ENCODE results near the gene MED15. TPM values are rescaled to one million over a fixed set of nuclear protein-coding genes. Genes with fewer than 3 reads are reported as not detected.

MED15 gene
- total and polyA plus RNA-seq, 2 of the 4 experiments (the other 2 are of a cell fraction) = 19.0 to 68.8 TPM

- WGBS, 2 experiments (ENCODE audit: extremely low coverage in 2 of 2, insufficient read length in 1 of 2) = no CpG with 5 or more reads among the region's 1 CpG
These were observed 27.7 kb upstream of the MED15 start for GRCh38 chr22:20479612-20480196.

More at GRCh38 chr22:20479612-20480196, 27.7 kb upstream of the MED15 start:
- Histone ChIP-seq H4K8ac (ENCODE audit: low read depth in 2 of 2, low read length in 2 of 2) (no peak overlapping the region), H4K91ac (ENCODE audit: insufficient read depth, low read depth, low read length) (no peak overlapping the region), H3K56ac (ENCODE audit: extremely low read depth, insufficient read depth, low read length) (no peak overlapping the region), H2AK5ac (ENCODE audit: low read depth, low read length) (no peak overlapping the region), H3K18ac (ENCODE audit: low read depth, low read length) (no peak overlapping the region), H3K9me1 (ENCODE audit: insufficient read depth, low read length) (peaks cover 11% of the 10 kb centered on the region), H3K4me3 (ENCODE audit: insufficient read depth, low read depth, low read length) (no peak overlapping the region), H3K9ac (ENCODE audit: low read depth, low read length) (no peak overlapping the region), H3K27ac (ENCODE audit: insufficient read depth, low read length) (no peak overlapping the region), H3K36me3 (ENCODE audit: control insufficient read depth, insufficient read depth, low read length) (peaks cover 6% of the 10 kb centered on the region; the same call in 1 of the 2 replicates), H3K4me2 (ENCODE audit: low read depth, low read length) (no peak overlapping the region), H2BK15ac (ENCODE audit: low read depth, low read length) (no peak overlapping the region), H3K14ac (replicated peaks; ENCODE audit: low read depth, low read length) (no peak overlapping the region), H3K23ac (ENCODE audit: low read depth, low read length) (no peak overlapping the region), H2BK5ac (ENCODE audit: low read depth, low read length, poor library complexity, severe bottlenecking) (no peak overlapping the region), H3K4me1 (ENCODE audit: control insufficient read depth, insufficient read depth, low read length) (no peaks in the 10 kb centered on the region), H3K9me3 (ENCODE audit: control insufficient read depth, insufficient read depth, low read length) (no peaks in the 10 kb centered on the region), H3K4ac (ENCODE audit: low read depth, low read length) (no peak overlapping the region), H2BK120ac (ENCODE audit: low read depth, low read length) (no peak overlapping the region), H2BK20ac (ENCODE audit: low read depth, low read length) (no peak overlapping the region), H3K27me3 (ENCODE audit: control insufficient read depth, insufficient read depth, low read length) (no peaks in the 10 kb centered on the region), H3K79me1 (ENCODE audit: low read depth in 1 of 2, low read length in 2 of 2) (peaks cover 13 to 42% of the 10 kb centered on the region in 2 experiments), H4K20me1 (ENCODE audit: insufficient read depth, low read length) (no peaks in the 10 kb centered on the region; the same call in none of the 2 replicates), H2AK9ac (replicated peaks; ENCODE audit: low read depth, low read length, poor library complexity) (no peak overlapping the region), H4K5ac (ENCODE audit: low read depth, low read length) (no peak overlapping the region), H2AFZ (replicated peaks; ENCODE audit: low read length, poor library complexity) (no peak overlapping the region)
- intact Hi-C loops (cut with micrococcal nuclease) (no loop called here), dilution Hi-C loops (cut with HindIII; ENCODE audit: low sequenced_read_pairs, unreplicated experiment) (no loop called here), in situ Hi-C loops (cut with MboI; ENCODE audit: low sequenced_read_pairs) (no loop called here)
- ATAC-seq (ENCODE audit: low read depth) (no peak), DNase-seq (no peak)
- no TSS peak for BruUV-seq (replicated peaks)
- POLR2A ChIA-PET (ENCODE audit: unreplicated experiment) = no interaction called here
- CTCF ChIA-PET = no interaction called here
- TF ChIP-seq FOS (IDR thresholded peaks at IDR 0.05; ENCODE audit: low read depth, low read length) (no peak), CEBPB (IDR thresholded peaks at IDR 0.05; ENCODE audit: low read depth, low read length) (no peak), RFX5 (IDR thresholded peaks at IDR 0.05; ENCODE audit: low read depth, low read length) (no peak), USF2 (IDR thresholded peaks at IDR 0.05; ENCODE audit: low read depth, low read length) (no peak), MAFK (IDR thresholded peaks at IDR 0.05; ENCODE audit: low read depth, low read length) (no peak), ELK1 (IDR thresholded peaks at IDR 0.05; ENCODE audit: borderline replicate concordance, low read depth, low read length) (no peak), RAD21 (IDR thresholded peaks at IDR 0.05; ENCODE audit: low read length) (no peak), CHD1 (IDR thresholded peaks at IDR 0.05; ENCODE audit: low read depth, low read length) (no peak), RCOR1 (IDR thresholded peaks at IDR 0.05; ENCODE audit: insufficient replicate concordance, low read length) (no peak), SMC3 (IDR thresholded peaks at IDR 0.05; ENCODE audit: low read depth, low read length) (no peak), NFE2L2 (IDR thresholded peaks at IDR 0.05; ENCODE audit: low read depth, low read length) (no peak), MXI1 (IDR thresholded peaks at IDR 0.05; ENCODE audit: borderline replicate concordance, low read depth, low read length) (no peak), CTCF (conservative IDR thresholded peaks at IDR 0.05; ENCODE audit: low read depth, low read length) (no peak), BHLHE40 (IDR thresholded peaks at IDR 0.05; ENCODE audit: low read depth, low read length) (no peak), MAZ (IDR thresholded peaks at IDR 0.05; ENCODE audit: borderline replicate concordance, low read depth, low read length) (no peak), POLR2A (IDR thresholded peaks at IDR 0.05; ENCODE audit: low read depth, low read length) (no peak)

All from IMR-90 (cell line).